Progenitor cell of endocrine pancreas (in vitro differentiated cells): Measurements from ENCODE around the gene ATF7. TPM values are rescaled to one million over a fixed set of nuclear protein-coding genes. Genes with fewer than 3 reads are reported as not detected.

ENCODE experiments used
- DNase-seq: peaks from one replicate; pipeline ENCODE4 v3.0.0; 2021; ENCODE audit warnings: low spot score; ENCODE audit not compliant: unreplicated experiment
- H3K27ac Mint-ChIP-seq: 2 replicates; pipeline ENCODE4 v1.8.0; 2021; ENCODE audit warnings: mild to moderate bottlenecking, moderate library complexity, mixed read lengths
- H3K27me3 Mint-ChIP-seq: 2 replicates; pipeline ENCODE4 v1.8.0; 2021; ENCODE audit warnings: mixed read lengths
- H3K36me3 Mint-ChIP-seq: 2 replicates; pipeline ENCODE4 v1.8.0; 2022; ENCODE audit warnings: mixed read lengths; ENCODE audit not compliant: insufficient read depth
- H3K4me1 Mint-ChIP-seq: 2 replicates; pipeline ENCODE4 v1.8.0; 2021; ENCODE audit warnings: low read depth, mixed read lengths
- H3K4me3 Mint-ChIP-seq: 2 replicates; pipeline ENCODE4 v1.8.0; 2021; ENCODE audit warnings: low read depth, mild to moderate bottlenecking, moderate library complexity, mixed read lengths
- H3K9me3 Mint-ChIP-seq: 2 replicates; pipeline ENCODE4 v1.8.0; 2021; ENCODE audit warnings: low read depth, mixed read lengths
- CTCF ChIP-seq: fragments of 200-600 bp; sonication (generic); IDR thresholded peaks from one replicate; pipeline ENCODE4 v1.5.0; 2021; ENCODE audit warnings: antibody characterized with exemption, mild to moderate bottlenecking; ENCODE audit not compliant: unreplicated experiment
- total RNA-seq: library from RNA; stranded (reverse); gene quantifications from 2 replicates; pipeline ENCODE4 v1.2.1, GENCODE V29; 2021

ATF7 gene
- total RNA-seq, 1 donor from 2014 or later = 51.7 TPM

GRCh38 chr12:53523131-53523530, 103.1 kb downstream of the ATF7 start:
- no peaks in the 10 kb centered on the region for H3K4me1 Mint-ChIP-seq
- H3K9me3 Mint-ChIP-seq = no peaks in the 10 kb centered on the region
- H3K36me3 Mint-ChIP-seq = peaks cover 20% of the 10 kb centered on the region
- no peak overlapping the region for H3K27ac Mint-ChIP-seq
- no peak overlapping the region for H3K4me3 Mint-ChIP-seq
- no peak for DNase-seq
- no peak for TF ChIP-seq CTCF
- H3K27me3 Mint-ChIP-seq = no peaks in the 10 kb centered on the region

DNA sequence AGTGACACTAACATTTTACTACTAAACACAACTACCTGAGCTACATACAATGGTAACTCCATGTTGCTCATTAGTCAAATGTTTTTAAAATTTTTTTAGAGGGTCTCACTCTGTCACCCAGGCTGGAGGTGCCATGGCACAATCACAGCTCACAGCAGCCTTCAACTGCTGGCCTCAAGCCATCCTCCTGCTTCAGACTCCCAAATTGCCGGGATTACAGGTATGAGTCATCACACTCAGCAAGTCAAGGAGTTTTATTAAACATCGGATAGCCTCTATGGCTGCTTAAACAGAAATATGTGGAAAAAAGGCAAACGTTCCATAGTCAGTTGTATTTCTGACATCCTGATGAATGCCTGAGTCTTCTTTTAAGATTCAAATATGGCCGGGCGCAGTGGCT, 107.8 kb downstream of the ATF7 start:
- Mint-ChIP-seq H3K4me1 (no peaks in the 10 kb centered on the region), H3K36me3 (peaks cover 22% of the 10 kb centered on the region), H3K27me3 (no peaks in the 10 kb centered on the region), H3K27ac (no peak overlapping the region), H3K9me3 (no peaks in the 10 kb centered on the region), H3K4me3 (no peak overlapping the region)
- no peak for DNase-seq
- no peak for TF ChIP-seq CTCF

DNA sequence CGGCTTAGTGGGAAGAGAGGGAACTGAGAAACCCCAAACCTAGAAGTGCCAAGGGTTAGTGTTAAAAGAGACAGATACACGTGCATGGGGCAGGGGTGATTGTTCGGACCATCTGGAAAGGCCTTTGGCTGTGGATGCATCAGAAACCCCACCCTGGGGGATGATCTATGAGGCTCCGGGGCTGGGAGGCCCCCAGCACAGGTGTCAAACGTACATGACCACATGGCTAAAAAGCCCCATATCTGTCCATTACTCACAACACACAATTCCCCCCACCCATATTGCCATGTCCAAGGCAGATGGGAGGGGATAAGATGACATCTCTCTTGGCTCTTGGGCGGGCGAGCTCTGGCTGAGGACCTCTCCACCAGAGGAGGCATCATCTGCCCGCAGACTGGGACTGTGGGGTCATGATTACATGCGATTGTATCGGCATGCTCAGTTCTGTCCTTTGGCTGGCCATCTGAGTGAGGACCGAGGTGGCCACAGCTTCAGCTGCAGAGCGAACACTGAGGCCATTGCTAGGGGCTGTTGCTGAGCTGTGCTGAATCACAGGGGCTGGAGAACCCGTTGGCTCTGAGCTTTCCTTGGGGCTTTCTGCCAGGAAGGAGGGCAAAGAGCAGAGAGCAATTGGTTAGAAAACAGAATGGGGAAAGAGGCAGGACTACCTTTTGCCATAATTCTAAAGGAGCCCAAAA, 109.3 kb downstream of the ATF7 start:
- Mint-ChIP-seq H3K27ac (no peak overlapping the region), H3K9me3 (no peaks in the 10 kb centered on the region), H3K27me3 (no peaks in the 10 kb centered on the region), H3K36me3 (peaks cover 24% of the 10 kb centered on the region), H3K4me1 (no peaks in the 10 kb centered on the region), H3K4me3 (no peak overlapping the region)
- TF ChIP-seq CTCF = no peak
- DNase-seq = no peak

GRCh38 chr12:53515291-53515680, 110.9 kb downstream of the ATF7 start:
- H3K36me3 Mint-ChIP-seq = peaks cover 14% of the 10 kb centered on the region
- no peak for TF ChIP-seq CTCF
- no peaks in the 10 kb centered on the region for H3K4me1 Mint-ChIP-seq
- H3K9me3 Mint-ChIP-seq = no peaks in the 10 kb centered on the region
- no peaks in the 10 kb centered on the region for H3K27me3 Mint-ChIP-seq
- H3K27ac Mint-ChIP-seq = no peak overlapping the region
- H3K4me3 Mint-ChIP-seq = no peak overlapping the region
- DNase-seq = no peak

- TF ChIP-seq CTCF = no peak
- no peak overlapping the region for H3K4me3 Mint-ChIP-seq
- peaks cover 12% of the 10 kb centered on the region for H3K36me3 Mint-ChIP-seq
- H3K4me1 Mint-ChIP-seq = no peaks in the 10 kb centered on the region
- H3K9me3 Mint-ChIP-seq = no peaks in the 10 kb centered on the region
- no peak for DNase-seq
- no peaks in the 10 kb centered on the region for H3K27me3 Mint-ChIP-seq
- peak overlapping the region; percentile 35 for H3K27ac Mint-ChIP-seq
These were observed 111.4 kb downstream of the ATF7 start for GRCh38 chr12:53514628-53515290.
